OCI-LY1 (cell line): ENCODE data around the gene PKN2.

Experiments used
- CTCF ChIP-seq: fragments of 200-600 bp; sonication (generic), shearing (Covaris generic); IDR thresholded peaks from 2 replicates; pipeline ENCODE4 v1.5.1; 2017; ENCODE audit warnings: mild to moderate bottlenecking, antibody characterized with exemption, low read length, moderate library complexity, mixed read lengths
- EZH2 ChIP-seq: fragments of 200-600 bp; sonication (generic), shearing (Covaris generic); IDR thresholded peaks from 2 replicates; pipeline ENCODE4 v1.8.0; 2017; ENCODE audit warnings: borderline replicate concordance, mixed run types, mild to moderate bottlenecking, antibody characterized with exemption, low read length, moderate library complexity, mixed read lengths

- TF ChIP-seq CTCF (no peak), EZH2 (no peak)
These were observed at the start of gene PKN2 for GRCh38 chr1:88683541-88684481.
